Right cardiac atrium (tissue), 5 donors: ENCODE data around the gene POU2F2. TPM values are rescaled to one million over a fixed set of nuclear protein-coding genes. Genes with fewer than 3 reads are reported as not detected.
A peak's percentile ranks its signal among the peaks of the same experiment; 100 is the strongest.

ENCODE experiments used
- ATAC-seq, 2 donors: fragments of 200-7000 bp; cut with Tn5 transposase; one replicate each; pipeline versions ENCODE4 v1.8.0 to v1.9.1; 2020; ENCODE audit warnings: moderate library complexity in 2 of 2, mild to moderate bottlenecking in 1 of 2
- DNase-seq, 3 donors: peaks; one replicate each; pipeline ENCODE4 v3.0.0-alpha.2; 2020
- H3K27ac ChIP-seq: one replicate; pipeline ENCODE4 v1.5.1; 2013; ENCODE audit warnings: mild to moderate bottlenecking, low read length, control low read depth, moderate library complexity
- H3K27me3 ChIP-seq: one replicate; pipeline ENCODE4 v1.6.1; 2013; ENCODE audit not compliant: control insufficient read depth, insufficient read depth
- H3K4me1 ChIP-seq: one replicate; pipeline ENCODE4 v1.6.1; 2013; ENCODE audit warnings: low read length; ENCODE audit not compliant: control insufficient read depth, insufficient read depth
- H3K4me3 ChIP-seq: one replicate; pipeline ENCODE4 v1.5.1; 2013; ENCODE audit warnings: low read length, control low read depth
- H3K9me3 ChIP-seq: one replicate; pipeline ENCODE4 v1.6.1; 2013; ENCODE audit warnings: low read length; ENCODE audit not compliant: control insufficient read depth
- WGBS: extraction: QIAGEN DNeasy Blood & Tissue Kit; methylation state at CpG from one replicate; pipeline ENCODE4 v1.1.7; 2013; 5-methylcytosine and 5-hydroxymethylcytosine counted together
- intact Hi-C, 4 donors: fragments of 100-400 bp; cut with DNase I; formaldehyde crosslinking; loops; one replicate each; pipeline versions ENCODE4 v1.11.0 to v1.14.0; 2022 to 2023
- long read RNA-seq, 4 donors: library from polyadenylated mRNA; unstranded; transcript quantifications; one replicate each; pipeline ENCODE4 v2.0.0, GENCODE V29; 2020 to 2021
- polyA plus RNA-seq: library from polyadenylated mRNA; stranded (reverse); fragments of 200-250 nt; gene quantifications from one replicate; pipeline ENCODE4 v1.2.3, GENCODE V29; 2013
- total RNA-seq, 4 donors: library from RNA; stranded (reverse); fragmentation: NEBNext Ultra II Directional; extraction: Animal tissue kit (Norgen Biotek cat#: 25700); gene quantifications; one replicate each; pipeline ENCODE4 v1.2.1, GENCODE V29; 2021
- donor health status: healthy with polysubstance abuse.
- donor health status: DM: no; HTN: yes; CAD: no.
- donor health status: DM: no; HTN: no; CAD: no.
- donor health status: DM: no; HTN: yes; CAD: no; lungs with severe emphysema.
- donor health status: DM: yes; HTN: yes; CAD: no.

Gene POU2F2
- total RNA-seq (1 to 10 TPM; 1.4 to 1.6 (median 1.6) TPM), polyA plus RNA-seq (0.77 TPM)
- long read RNA-seq, donor 1, partial matches to known transcripts, result 0 of 1 reads
- long read RNA-seq, donor 1, other reads (novel, unspliced or antisense), result 1 of 1 reads
- long read RNA-seq, donor 2, partial matches to known transcripts, result 1 of 1 reads
- long read RNA-seq, donor 2, other reads (novel, unspliced or antisense), result 0 of 1 reads
- long read RNA-seq, donor 3, partial matches to known transcripts, result 0 of 1 reads
- long read RNA-seq, donor 3, other reads (novel, unspliced or antisense), result 1 of 1 reads
- long read RNA-seq, donor 4, partial matches to known transcripts, result 0 of 2 reads
- long read RNA-seq, donor 4, other reads (novel, unspliced or antisense), result 2 of 2 reads

DNA sequence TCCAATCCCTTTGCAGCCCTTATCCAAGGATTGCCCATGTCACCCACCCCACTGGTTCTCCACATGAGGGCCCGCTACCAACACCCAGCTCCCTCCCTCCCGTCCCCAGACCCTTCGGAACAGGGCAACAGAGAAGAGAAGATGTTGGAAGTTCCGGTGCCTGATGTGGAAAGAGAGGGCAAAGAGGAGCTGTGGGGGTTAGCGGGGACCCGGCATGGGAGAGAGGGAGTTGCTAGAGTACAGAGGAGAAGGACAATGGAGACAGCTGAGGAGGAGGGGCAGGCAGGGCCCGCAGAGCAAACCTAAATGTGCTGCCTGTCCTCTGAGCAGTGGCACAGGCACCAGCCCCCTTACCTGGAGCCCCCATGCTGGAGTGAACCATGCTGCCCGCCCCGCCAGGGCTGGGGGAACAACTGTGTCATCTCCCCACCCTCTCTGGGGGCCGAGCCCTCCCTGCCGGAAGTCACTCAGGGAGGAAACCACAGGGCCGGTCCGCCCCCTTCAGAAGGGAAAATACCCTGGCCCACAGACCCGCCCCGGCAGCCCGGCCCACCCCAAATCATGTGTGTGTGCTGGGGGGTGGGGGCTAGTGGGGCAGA is at the start of gene POU2F2:
Gene POU2F2 (minus strand): TSS at position 417 of the 599 bp plus-strand sequence. CDS start 35 bp downstream, at position 382.
- ATAC-seq, result peak; percentile 22 to 39
- Histone ChIP-seq H3K4me3 (peak within 1 kb of the TSS; percentile 3), H3K9me3 (no peaks in the 10 kb centered on the region), H3K27me3 (no peaks in the 10 kb centered on the region), H3K4me1 (no peaks in the 10 kb centered on the region), H3K27ac (no peak within 1 kb of the TSS)
- intact Hi-C loops, result loop anchor here (2.0 to 10.0 kb wide), 5 partner anchors 50 to 263 kb away; partner anchors contain the start of genes MEGF8 (in 2 of the 4) and CNFN (in 1 of the 4)
- WGBS, result 5% methylated on average over 16 of the region's 16 CpGs
- peak; percentile 28 to 82 (median 82) for DNase-seq

DNA sequence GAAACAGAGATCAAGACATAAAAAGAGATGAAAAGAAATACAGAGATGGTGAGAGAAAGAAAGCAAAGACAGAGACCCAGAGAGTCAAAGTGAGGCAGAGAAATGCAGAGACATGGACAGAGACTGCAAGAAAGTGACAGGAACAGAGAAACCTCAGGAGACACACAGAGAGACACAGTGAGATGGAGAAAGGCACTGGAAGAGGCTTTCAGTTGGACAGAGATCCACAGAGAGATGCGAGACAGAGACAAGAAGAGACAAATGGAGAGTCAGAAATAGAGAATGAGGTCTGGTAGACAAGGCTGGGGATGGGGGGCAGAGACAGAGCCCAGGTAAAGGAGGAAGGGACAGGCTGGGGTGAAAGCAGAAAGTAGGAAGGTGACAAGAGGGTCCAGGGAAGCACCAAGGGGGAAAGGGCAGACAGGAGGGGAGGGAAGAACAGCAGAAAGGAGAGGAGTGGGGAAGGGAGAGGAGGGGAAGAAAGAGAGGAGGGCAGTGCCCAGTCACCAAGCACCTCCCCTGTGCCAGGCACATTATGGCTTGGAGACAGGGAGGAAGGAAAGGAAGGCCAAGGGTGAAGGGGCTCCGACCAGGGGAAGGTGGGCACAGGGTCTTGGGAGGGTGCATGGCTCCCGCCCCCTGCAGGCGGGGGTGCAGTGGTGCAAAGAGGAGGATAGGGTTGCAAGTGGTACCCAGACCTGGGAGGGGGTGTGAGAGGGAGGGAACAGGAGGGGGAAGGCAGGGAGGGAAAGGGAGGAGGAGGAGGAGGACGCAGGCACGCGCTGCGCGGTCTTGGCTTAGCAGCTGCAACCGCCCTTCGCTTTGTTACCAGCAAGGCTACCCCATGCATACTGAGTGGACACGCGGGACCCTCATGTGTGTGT is 46.8 kb upstream of the POU2F2 start:
- Histone ChIP-seq H3K4me3 (no peak overlapping the region), H3K27me3 (no peaks in the 10 kb centered on the region), H3K27ac (no peak overlapping the region), H3K4me1 (no peaks in the 10 kb centered on the region), H3K9me3 (no peaks in the 10 kb centered on the region)
- DNase-seq, result no peak
- ATAC-seq, result no peak
- 9% methylated on average over 13 of the region's 13 CpGs for WGBS
- intact Hi-C loops, result no loop called here

DNA sequence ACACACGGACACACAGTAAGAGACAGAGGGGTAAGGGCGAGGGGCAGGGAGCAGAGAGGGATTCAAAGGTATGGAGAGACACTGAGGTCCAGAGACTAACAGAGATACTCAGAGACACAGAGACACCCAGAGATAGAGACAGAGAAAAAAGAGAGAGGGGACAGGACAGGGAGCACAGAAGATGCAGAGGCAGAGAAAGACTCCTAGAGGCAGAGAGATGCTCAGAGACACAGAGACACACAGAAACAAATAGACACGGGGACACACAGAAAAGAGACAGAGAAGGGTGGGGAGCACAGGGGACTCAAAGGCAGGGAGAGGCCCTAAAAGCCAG is 45.4 kb upstream of the POU2F2 start:
- DNase-seq (no peak), ATAC-seq (no peak)
- WGBS, result 25% methylated on average over 3 of the region's 3 CpGs
- Histone ChIP-seq H3K27ac (no peak overlapping the region), H3K9me3 (no peaks in the 10 kb centered on the region), H3K4me3 (no peak overlapping the region), H3K27me3 (no peaks in the 10 kb centered on the region), H3K4me1 (no peaks in the 10 kb centered on the region)
- intact Hi-C loops, result no loop called here

DNA sequence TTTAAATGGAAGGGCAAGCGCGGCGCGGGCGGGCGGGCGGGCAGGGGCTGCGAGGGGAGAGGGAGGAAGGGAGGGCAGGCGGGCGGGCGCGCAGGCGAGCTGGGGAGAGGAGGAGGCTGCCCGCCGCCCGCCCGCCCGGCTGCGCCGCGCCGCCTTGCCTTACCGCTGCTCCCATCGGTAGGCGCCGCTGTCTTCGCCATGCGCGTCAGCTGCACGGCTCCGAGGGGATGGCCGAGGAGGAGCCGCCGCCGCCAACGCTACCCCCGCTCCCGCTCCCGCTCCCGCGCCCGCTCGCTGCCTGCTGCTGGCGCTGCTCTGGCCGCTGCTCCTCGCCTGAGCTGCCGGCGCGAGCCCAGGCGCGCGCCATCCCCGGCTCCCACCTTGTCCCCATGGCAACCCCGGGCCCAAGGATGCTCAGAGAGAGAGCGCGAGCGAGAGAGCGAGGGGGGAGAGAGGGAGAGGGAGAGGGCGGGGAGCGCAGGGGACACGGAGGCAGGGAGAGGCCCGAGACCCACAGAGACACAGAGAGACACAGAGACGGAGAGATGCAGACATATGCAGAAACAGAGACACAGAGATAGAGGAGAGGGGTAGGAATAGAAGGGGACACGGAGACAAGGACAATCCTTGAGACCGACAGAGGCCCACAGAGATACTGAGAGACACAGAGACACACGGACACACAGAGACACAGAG is 44.9 kb upstream of the POU2F2 start:
- DNase-seq (peak; percentile 72 to 88 (median 87)), ATAC-seq (peak; percentile 93 to 94)
- intact Hi-C loops, result no loop called here

DNA sequence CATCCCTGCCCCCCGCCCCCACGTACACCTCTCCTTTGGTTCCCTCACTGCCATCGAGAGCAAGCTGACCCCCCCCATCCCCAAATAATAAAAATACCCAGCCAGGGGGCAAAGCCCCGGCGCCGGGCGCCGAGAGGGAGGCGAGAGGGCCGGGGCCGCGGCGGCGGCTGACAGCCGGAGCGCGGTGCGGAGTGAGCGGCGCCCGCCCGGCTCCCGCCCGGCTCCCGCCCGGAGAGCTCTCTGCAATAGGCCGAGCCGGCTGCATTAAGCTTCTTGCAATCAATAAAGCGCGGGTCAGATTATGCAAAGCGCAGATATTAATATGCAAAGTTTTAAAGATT is 44.4 kb upstream of the POU2F2 start:
- no peak overlapping the region for H3K27ac ChIP-seq
- ATAC-seq, result peak; percentile 41 to 60
- 2% methylated on average over 31 of the region's 31 CpGs for WGBS
- H3K27me3 ChIP-seq, result no peaks in the 10 kb centered on the region
- DNase-seq, result no peak
- intact Hi-C loops, result no loop called here
- peak overlapping the region; percentile 61 for H3K4me3 ChIP-seq
- no peaks in the 10 kb centered on the region for H3K4me1 ChIP-seq
- no peaks in the 10 kb centered on the region for H3K9me3 ChIP-seq

More for the DNA sequence above, 44.9 kb upstream of the POU2F2 start:
- under 1% methylated on average over 66 of the region's 66 CpGs for WGBS
- H3K9me3 ChIP-seq, result no peaks in the 10 kb centered on the region
- H3K27me3 ChIP-seq, result no peaks in the 10 kb centered on the region
- peak overlapping the region; percentile 61 for H3K4me3 ChIP-seq
- no peaks in the 10 kb centered on the region for H3K4me1 ChIP-seq
- no peak overlapping the region for H3K27ac ChIP-seq

DNA sequence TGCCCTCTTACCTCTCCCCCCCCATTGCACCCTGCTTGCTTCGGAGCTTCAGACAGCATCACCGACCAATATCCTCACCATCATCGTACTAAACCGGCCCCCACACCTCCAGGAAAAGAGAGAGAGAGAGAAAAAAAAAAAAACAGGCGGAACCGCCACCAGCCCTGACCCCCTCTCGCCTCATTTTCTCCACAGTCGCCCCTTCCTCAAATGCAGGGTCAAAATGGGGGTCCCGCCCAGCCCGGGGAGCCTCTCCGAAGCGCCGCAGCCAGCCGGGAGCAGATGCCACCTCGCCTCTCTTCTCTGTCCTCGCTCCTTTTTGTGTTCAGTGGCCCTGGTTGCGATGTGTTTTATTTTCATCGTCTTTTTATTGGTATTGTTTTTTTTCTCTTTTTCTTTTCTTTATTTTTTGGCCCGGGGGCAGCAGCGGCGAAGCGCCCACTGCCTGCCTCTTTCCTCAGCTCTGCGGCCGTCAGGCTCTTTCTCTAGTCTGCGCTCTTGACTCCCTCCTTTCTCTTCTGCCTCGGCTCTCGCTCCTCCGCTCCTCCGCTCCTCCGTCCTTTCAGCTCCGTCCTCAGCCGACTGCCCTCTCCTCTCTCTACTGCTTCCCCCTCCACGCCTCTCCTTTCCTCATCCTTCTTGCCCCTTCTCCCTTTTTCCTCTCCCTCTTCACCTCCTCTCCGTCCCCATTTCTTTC is 43.9 kb upstream of the POU2F2 start:
- intact Hi-C loops, result no loop called here
- no peaks in the 10 kb centered on the region for H3K4me1 ChIP-seq
- no peaks in the 10 kb centered on the region for H3K27me3 ChIP-seq
- H3K4me3 ChIP-seq, result peak overlapping the region; percentile 61
- H3K27ac ChIP-seq, result no peak overlapping the region
- H3K9me3 ChIP-seq, result no peaks in the 10 kb centered on the region
- DNase-seq (peak in 1 of 3 donors; percentile 60), ATAC-seq (no peak)
- WGBS, result 2% methylated on average over 34 of the region's 34 CpGs

DNA sequence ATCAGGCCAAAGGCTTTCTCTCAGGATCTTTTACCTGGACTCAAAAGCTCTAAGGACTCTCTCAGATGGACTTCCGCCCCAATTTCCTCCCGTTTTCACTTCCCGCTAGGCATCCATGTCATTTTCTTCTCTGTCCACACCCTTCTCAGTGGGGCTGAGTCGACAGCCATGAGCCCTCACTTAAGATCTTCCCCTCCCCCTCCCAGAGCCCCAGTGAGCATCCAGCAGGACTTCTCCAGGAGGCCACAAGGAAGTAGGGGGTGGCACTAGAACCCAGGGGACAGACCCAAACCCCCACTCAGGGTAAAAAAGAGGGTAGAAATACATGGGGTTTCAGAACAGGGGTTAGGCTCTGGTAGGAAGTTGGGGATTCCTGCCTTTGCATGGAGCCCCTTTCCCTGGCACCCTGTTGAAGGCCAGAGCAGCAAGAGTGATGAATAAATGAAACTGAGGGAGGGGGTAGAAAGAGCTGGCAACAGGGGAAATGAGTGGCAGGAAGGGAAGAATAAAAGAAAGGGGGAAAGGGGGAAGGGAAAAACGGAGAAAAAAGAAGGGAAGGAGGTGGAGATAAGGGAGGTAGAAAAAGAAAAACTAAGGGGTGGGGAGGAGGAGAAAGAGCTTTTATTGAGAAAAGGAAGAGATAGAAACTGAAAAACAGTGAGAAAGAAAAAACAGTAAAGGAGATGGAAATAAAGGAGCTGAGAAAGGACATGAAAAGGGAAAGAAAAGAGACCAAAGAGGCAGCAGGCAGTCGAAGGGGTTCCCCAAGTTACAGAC is 42.9 kb upstream of the POU2F2 start:
- H3K27me3 ChIP-seq, result no peaks in the 10 kb centered on the region
- H3K9me3 ChIP-seq, result no peaks in the 10 kb centered on the region
- H3K27ac ChIP-seq, result no peak overlapping the region
- intact Hi-C loops, result no loop called here
- ATAC-seq (no peak), DNase-seq (no peak)
- no peak overlapping the region for H3K4me3 ChIP-seq
- H3K4me1 ChIP-seq, result no peaks in the 10 kb centered on the region
- WGBS, result 36% methylated on average over 6 of the region's 6 CpGs

DNA sequence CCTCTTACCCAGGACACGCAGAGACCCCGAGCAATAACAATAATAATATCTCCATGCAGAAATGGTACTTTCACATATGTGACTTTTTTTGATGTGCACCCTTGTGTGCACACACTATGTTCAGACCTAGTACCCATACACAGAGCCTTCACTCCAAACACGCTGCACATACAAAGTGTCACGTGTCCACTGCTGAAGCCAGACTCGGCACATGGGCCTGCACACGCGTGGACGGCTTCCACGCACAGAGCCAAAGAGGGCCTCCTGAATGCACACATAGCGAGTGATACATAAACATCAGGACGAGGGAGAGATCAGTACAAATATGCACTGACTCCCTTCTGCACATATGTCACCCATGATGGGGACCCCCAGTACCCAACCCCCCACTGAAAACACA is 41.9 kb upstream of the POU2F2 start:
- Histone ChIP-seq H3K9me3 (no peaks in the 10 kb centered on the region), H3K4me3 (no peak overlapping the region), H3K27ac (no peak overlapping the region), H3K27me3 (no peaks in the 10 kb centered on the region), H3K4me1 (no peaks in the 10 kb centered on the region)
- DNase-seq (no peak), ATAC-seq (no peak)
- intact Hi-C loops, result no loop called here
- WGBS, result 83% methylated on average over 11 of the region's 11 CpGs

DNA sequence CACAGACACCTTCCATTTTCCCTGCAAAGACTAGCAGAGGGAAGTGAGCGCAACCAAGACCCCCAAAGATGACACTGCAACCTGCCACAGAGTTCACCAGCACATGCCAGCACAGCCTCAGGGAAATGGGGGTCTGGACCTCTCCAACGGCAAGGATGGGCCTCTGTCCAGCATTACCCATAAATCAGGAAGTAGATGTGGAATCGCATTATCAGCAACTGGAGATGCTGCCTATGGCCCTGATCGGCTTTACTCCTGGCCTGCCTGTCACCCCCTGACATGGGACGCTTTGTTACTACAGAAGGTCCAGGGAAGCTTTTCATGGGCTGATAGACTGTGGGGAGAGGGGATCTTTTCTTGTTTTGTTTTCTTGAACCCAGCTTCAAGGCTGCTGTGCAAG is 41.4 kb upstream of the POU2F2 start:
- H3K4me3 ChIP-seq, result no peak overlapping the region
- 71% methylated on average over 5 of the region's 5 CpGs for WGBS
- ATAC-seq, result no peak
- H3K4me1 ChIP-seq, result no peaks in the 10 kb centered on the region
- no peak overlapping the region for H3K27ac ChIP-seq
- DNase-seq, result no peak
- intact Hi-C loops, result no loop called here
- no peaks in the 10 kb centered on the region for H3K27me3 ChIP-seq
- H3K9me3 ChIP-seq, result no peaks in the 10 kb centered on the region

DNA sequence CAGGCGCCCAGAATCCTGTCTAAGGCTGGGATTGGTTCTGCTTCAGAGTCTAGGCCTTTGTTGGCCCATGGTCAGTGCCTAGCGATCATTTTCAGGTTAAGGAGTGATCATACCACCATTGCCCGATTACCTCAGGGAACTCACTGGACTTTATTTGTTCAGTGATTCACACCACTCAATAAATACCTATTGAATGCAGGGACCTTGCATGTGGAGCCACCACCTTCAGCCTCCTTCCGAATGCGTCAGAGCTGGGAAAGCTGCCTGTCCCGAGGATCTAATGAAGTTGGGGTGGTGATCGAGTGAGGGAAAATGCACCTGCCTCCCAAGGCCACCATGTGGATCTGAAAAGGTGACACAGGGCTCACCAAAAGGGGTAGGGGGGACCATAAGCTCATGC is 40.0 kb upstream of the POU2F2 start:
- Histone ChIP-seq H3K27ac (no peak overlapping the region), H3K9me3 (no peaks in the 10 kb centered on the region), H3K4me1 (no peaks in the 10 kb centered on the region), H3K4me3 (no peak overlapping the region), H3K27me3 (no peaks in the 10 kb centered on the region)
- intact Hi-C loops, result no loop called here
- 88% methylated on average over 7 of the region's 7 CpGs for WGBS
- no peak for ATAC-seq
- no peak for DNase-seq
